HG02938 (cell line): ENCODE results near the gene MYL7.

Experiments
- ATAC-seq: cut with Tn5 transposase; IDR thresholded peaks from one replicate; pipeline ENCODE4 v1.9.1; 2021; ENCODE audit warnings: mild to moderate bottlenecking, moderate library complexity; ENCODE audit not compliant: unreplicated experiment

Gene MYL7

DNA sequence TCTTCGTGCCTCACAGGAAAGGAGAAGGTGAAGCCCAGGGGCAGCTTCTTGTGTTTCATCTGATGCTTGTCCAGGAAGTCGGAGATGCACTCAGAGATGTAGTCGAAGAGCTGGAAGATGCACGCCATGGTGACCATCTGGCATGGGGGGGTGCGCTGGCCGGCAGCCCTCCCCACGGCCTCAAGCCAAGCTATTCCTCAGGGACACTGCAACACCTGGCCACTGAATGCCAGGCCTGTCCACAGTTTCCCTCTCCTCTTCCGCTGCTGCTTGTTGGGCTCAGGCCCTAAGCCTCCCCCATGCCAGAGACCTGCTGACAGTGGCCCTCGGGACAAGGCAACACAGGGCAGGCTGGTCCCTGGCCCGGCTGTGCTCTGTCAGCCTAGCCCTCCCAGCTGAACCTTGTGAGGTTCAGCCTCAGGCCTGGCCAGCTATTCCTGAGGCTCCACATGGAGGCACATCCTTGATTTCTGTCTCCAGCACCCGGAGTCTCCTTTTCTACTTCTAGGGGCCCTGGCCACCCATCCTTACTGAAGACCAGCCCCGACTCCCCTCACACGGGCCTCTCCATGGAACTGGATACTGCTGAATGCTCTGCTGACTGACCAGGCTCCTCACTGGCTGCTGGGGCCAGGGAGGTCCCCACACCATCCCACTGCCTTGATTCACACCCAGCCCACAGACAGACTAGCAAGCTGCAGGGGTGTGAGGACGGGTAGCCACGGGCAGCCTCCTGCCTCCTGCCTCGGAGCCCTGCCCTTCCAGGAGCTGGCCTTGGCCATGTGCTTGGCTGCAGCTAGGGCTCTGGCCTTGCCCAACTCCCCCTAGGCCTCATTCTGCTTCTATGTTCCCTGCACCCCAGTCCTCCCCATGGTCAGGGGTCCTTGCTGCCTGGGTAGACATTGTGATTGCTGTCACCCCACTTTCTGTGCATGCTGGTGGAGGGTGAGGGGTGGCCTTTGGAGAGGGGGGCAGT lies 10.1 kb upstream of the MYL7 start:
- ATAC-seq, result no peak

DNA sequence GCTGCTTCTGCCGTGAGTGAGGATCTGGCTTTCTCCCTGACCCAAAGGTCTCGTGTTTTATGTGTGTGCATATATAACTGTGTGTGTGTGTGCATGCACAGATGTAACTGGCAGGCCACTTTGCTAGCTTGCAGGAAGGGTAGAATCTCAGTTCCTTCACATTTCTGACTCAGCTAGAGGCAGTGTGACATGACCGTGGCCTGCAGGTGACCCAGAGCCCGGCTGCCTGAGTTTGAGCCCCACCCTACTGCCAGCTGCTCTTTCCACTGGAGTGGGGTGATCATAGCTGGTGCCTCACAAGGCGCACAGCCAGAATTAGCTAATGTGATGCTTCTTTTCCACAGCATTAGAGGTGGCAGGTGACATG lies 9.3 kb upstream of the MYL7 start:
- ATAC-seq, result no peak

DNA sequence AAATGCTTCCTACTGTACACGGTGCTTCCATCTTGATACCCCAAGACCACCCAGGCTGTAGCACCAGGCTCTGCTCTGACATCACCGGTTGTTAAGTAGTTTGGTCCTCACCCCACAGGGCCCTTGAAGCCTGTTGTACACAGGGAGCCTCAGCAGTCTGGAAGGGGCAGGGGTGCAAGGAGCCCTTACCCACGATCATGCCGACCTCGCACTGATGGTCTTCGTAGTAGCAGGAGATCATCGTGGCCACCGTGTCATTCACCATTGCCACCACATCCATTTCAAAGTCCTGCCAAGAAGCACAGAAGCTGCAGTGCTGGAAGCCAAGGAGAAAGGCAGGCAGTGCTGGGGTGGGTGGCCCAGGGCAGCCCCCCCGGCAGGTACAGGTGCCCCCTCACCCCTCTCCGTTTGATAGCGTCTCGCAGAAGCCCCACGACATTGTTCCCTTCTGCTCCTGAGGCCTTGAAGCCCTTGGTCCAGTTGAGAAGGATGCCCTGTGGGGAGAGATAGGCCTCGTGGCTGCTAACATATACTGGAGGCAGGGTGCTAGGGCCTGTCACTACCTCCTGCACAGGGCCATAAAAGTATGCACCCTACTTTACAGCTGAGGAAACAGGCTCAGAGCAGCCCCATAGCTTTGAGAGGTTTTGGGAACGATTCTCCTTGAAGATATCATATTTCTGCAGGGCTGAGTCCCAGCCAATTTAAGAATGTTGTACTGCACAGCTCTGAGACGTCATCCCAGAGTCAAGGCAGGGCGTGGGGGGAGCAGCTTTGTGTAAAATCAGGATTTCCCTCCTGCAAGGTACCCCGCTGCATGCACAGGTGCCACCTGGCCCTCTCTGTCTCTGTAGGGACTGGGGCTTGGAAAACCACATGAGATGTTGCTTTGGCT lies 8.7 kb upstream of the MYL7 start:
- no peak for ATAC-seq

DNA sequence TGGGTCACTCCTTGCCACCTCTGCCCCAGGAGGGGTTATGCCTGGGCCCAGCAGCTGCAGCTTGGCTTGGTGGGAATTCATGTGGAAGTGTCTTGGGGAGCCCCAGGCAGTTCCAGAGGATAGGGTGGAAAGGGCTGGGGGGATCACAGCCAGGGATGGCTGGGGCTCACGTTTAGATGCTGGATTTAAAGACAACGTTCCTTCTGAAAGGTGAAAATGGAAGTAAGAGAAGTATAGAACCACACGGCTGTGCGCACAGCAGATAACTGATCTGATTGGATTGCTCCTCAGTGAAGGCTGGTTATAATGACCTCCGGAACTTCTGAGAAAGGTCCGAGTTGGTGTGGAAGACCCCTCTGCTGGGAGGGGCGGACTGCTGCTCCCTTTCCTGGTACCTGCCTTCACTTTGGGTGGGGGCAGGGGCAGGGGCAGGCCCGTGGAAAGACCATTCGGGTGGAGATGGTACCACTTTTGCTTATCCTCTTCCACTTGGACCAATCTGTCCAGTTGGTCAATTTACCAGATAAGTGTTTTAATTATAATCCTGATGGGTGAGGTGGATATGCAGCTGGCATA lies 7.9 kb upstream of the MYL7 start:
- ATAC-seq, result no peak

GRCh38 chr7:44148166-44148565 lies 7.0 kb upstream of the MYL7 start:
- ATAC-seq, result no peak

GRCh38 chr7:44147026-44147991 lies 6.2 kb upstream of the MYL7 start:
- ATAC-seq, result no peak

- ATAC-seq, result no peak
These were observed 5.1 kb upstream of the MYL7 start for GRCh38 chr7:44145969-44146911.

- ATAC-seq, result no peak
These were observed 4.4 kb upstream of the MYL7 start for GRCh38 chr7:44145479-44145968.

- no peak for ATAC-seq
These were observed 3.9 kb upstream of the MYL7 start for GRCh38 chr7:44144968-44145478.

GRCh38 chr7:44144426-44144967 lies 3.4 kb upstream of the MYL7 start:
- no peak for ATAC-seq

DNA sequence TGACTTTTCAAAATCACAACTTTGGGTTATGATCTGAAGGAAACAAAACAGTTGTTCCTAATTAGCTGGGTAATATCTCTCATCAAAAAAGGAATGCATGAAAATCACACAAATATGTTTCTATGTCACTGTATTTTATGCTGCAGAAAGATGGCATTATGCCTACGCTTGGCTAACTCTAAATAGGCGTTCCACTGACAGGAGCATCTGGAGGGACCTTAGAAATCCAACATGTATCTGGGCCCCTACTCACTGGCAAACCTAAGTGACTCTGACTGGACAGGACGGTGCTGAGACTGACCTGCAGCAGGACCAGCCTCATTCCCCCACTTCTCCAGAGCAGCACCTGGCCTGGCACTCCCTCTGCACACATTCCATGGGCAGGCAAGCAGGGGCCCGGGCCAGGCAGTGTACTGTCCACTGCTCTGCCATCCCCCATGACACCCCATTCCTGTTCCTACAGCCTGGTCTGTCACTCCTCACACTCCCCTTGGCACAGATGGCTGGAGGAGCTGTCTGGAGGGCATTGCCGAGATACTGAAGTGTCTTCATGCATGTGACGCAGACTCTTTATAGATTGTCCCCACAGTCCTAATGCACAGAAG lies 2.6 kb upstream of the MYL7 start:
- ATAC-seq, result no peak

- no peak for ATAC-seq
These were observed 896 bp upstream of the MYL7 start for GRCh38 chr7:44142028-44142427.

DNA sequence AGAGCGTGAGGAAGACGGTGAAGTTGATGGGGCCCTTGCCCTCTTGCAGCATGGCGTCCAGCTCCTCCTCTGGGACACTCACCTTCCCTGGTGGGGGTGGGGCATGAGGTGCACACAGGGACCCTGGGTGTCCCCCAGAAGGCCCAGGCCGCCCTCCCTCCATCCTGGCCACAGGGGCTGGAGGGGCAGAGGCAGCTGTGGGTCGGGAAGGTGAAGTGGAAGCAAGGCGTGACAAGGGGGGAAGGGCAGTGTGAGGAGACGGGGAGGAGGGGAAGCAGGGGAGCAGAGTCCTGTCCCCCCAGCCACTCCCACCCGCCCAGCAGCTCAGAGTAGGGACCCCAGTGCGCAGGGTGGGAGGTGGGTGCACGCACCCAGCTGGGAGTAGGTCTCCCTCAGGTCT lies 791 bp downstream of the MYL7 start:
- no peak for ATAC-seq

DNA sequence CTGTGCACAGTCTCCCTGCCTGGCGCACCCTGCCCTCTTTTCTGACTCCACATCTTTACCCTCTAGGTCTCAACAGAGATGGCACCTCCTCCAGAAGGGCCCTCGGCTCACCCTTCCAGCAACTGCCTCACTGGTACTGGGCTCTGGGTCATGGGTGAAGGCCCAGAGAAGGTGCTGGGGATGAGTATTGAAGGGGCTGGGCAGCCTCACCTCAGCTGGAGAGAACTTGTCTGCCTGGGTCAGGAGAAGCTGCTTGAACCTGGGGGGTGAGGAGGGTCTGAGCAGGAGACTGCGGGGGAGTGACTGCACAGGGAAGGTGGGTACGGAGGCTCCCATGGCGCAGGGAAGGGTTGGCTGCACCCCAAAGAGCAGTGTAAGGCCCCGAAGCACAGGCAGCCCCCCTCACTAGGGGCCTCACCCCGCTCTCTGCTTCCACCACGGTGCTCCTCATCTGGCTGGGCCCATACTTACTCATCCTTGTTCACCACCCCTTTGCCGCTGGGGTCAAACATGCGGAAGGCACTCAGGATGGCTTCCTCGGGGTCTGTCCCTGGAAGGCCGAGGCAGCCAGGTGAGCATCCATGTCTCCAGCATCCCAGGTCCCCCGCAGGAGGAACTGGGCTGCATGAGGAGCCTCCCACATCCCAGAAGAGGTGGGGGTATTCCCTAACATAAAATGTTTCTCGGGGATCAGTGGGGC lies 1.7 kb downstream of the MYL7 start:
- ATAC-seq, result no peak

GRCh38 chr7:44138698-44139097 lies 2.4 kb downstream of the MYL7 start:
- ATAC-seq, result no peak

GRCh38 chr7:44136731-44137130 lies 4.4 kb downstream of the MYL7 start:
- no peak for ATAC-seq

- ATAC-seq, result no peak
These were observed 6.0 kb downstream of the MYL7 start for GRCh38 chr7:44134943-44135628.
